ENCODE measurements around the gene KRTAP4-9. TPM values are rescaled to one million over a fixed set of nuclear protein-coding genes. Genes with fewer than 3 reads are reported as not detected.

The KRTAP4-9 gene
- total and polyA plus RNA-seq, 12 donors, result not detected

GRCh38 chr17:41153856-41154255 lies 48.7 kb downstream of the KRTAP4-9 start:
- WGBS, 2 donors, result 2 to 3% methylated on average over 2 of the region's 2 CpGs
- Histone ChIP-seq H3K27me3 (peaks cover 0 to 40% (median 21%) of the 10 kb centered on the region in 7 donors), H3K27ac (no peak overlapping the region), H3K9me3 (no peaks in the 10 kb centered on the region), H3K4me1 (no peaks in the 10 kb centered on the region), H3K4me3 (no peak overlapping the region), H3K36me3 (no peaks in the 10 kb centered on the region)
- no peak for ATAC-seq
- intact Hi-C loops (cut with DNase I), result no loop called here
- TF ChIP-seq CTCF (IDR thresholded peaks at IDR 0.05), result no peak
- DNase-seq, result no peak

Other genes with a start within 250 kb of the KRTAP4-9 start
Only the 30 nearest of the 39 such genes appear.
- not detected for gene KRT39, start 138.4 kb upstream of the KRTAP4-9 start, total RNA-seq
- not detected for gene KRT39, start 138.4 kb upstream of the KRTAP4-9 start, polyA plus RNA-seq
- gene KRT40, start 121.1 kb upstream of the KRTAP4-9 start, total RNA-seq, result not detected
- not detected for gene KRT40, start 121.1 kb upstream of the KRTAP4-9 start, polyA plus RNA-seq
- not detected for gene KRTAP3-3, start 111.2 kb upstream of the KRTAP4-9 start, total RNA-seq
- not detected for gene KRTAP3-3, start 111.2 kb upstream of the KRTAP4-9 start, polyA plus RNA-seq
- not detected for gene KRTAP3-2, start 105.5 kb upstream of the KRTAP4-9 start, total RNA-seq
- gene KRTAP3-2, start 105.5 kb upstream of the KRTAP4-9 start, polyA plus RNA-seq, result not detected
- gene KRTAP3-1, start 96.3 kb upstream of the KRTAP4-9 start, total RNA-seq, result not detected
- not detected for gene KRTAP3-1, start 96.3 kb upstream of the KRTAP4-9 start, polyA plus RNA-seq
- gene KRTAP1-5, start 78.2 kb upstream of the KRTAP4-9 start, total RNA-seq, result not detected
- not detected for gene KRTAP1-5, start 78.2 kb upstream of the KRTAP4-9 start, polyA plus RNA-seq
- gene KRTAP1-4, start 75.2 kb upstream of the KRTAP4-9 start, total RNA-seq, result not detected
- not detected for gene KRTAP1-4, start 75.2 kb upstream of the KRTAP4-9 start, polyA plus RNA-seq
- not detected for gene KRTAP1-3, start 70.5 kb upstream of the KRTAP4-9 start, total RNA-seq
- not detected for gene KRTAP1-3, start 70.5 kb upstream of the KRTAP4-9 start, polyA plus RNA-seq
- not detected for gene KRTAP1-1, start 63.9 kb upstream of the KRTAP4-9 start, total RNA-seq
- gene KRTAP1-1, start 63.9 kb upstream of the KRTAP4-9 start, polyA plus RNA-seq, result not detected
- gene KRTAP2-1, start 58.1 kb upstream of the KRTAP4-9 start, total RNA-seq, result not detected
- not detected for gene KRTAP2-1, start 58.1 kb upstream of the KRTAP4-9 start, polyA plus RNA-seq
- gene KRTAP2-2, start 50.2 kb upstream of the KRTAP4-9 start, total RNA-seq, result not detected
- gene KRTAP2-2, start 50.2 kb upstream of the KRTAP4-9 start, polyA plus RNA-seq, result not detected
- not detected for gene KRTAP2-3, start 45.3 kb upstream of the KRTAP4-9 start, total RNA-seq
- not detected for gene KRTAP2-3, start 45.3 kb upstream of the KRTAP4-9 start, polyA plus RNA-seq
- gene KRTAP2-4, start 39.5 kb upstream of the KRTAP4-9 start, total RNA-seq, result not detected
- not detected for gene KRTAP2-4, start 39.5 kb upstream of the KRTAP4-9 start, polyA plus RNA-seq
- gene KRTAP4-7, start 21.2 kb upstream of the KRTAP4-9 start, total RNA-seq, result not detected
- not detected for gene KRTAP4-7, start 21.2 kb upstream of the KRTAP4-9 start, polyA plus RNA-seq
- gene KRTAP4-8, start 7.2 kb upstream of the KRTAP4-9 start, total RNA-seq, result not detected
- gene KRTAP4-8, start 7.2 kb upstream of the KRTAP4-9 start, polyA plus RNA-seq, result not detected
- gene KRTAP4-16, start 3.2 kb upstream of the KRTAP4-9 start, total RNA-seq, result not detected
- not detected for gene KRTAP4-16, start 3.2 kb upstream of the KRTAP4-9 start, polyA plus RNA-seq
- not detected for gene KRTAP4-11, start 13.0 kb downstream of the KRTAP4-9 start, total RNA-seq
- not detected for gene KRTAP4-11, start 13.0 kb downstream of the KRTAP4-9 start, polyA plus RNA-seq
- gene KRTAP4-12, start 18.8 kb downstream of the KRTAP4-9 start, total RNA-seq, result not detected
- not detected for gene KRTAP4-12, start 18.8 kb downstream of the KRTAP4-9 start, polyA plus RNA-seq
- gene KRTAP4-6, start 35.2 kb downstream of the KRTAP4-9 start, total RNA-seq, result not detected
- not detected for gene KRTAP4-6, start 35.2 kb downstream of the KRTAP4-9 start, polyA plus RNA-seq
- not detected for gene KRTAP4-5, start 44.4 kb downstream of the KRTAP4-9 start, total RNA-seq
- gene KRTAP4-5, start 44.4 kb downstream of the KRTAP4-9 start, polyA plus RNA-seq, result not detected
- not detected for gene KRTAP4-4, start 55.4 kb downstream of the KRTAP4-9 start, total RNA-seq
- gene KRTAP4-4, start 55.4 kb downstream of the KRTAP4-9 start, polyA plus RNA-seq, result not detected
- gene KRTAP4-3, start 62.8 kb downstream of the KRTAP4-9 start, total RNA-seq, result not detected
- gene KRTAP4-3, start 62.8 kb downstream of the KRTAP4-9 start, polyA plus RNA-seq, result not detected
- gene KRTAP4-2, start 72.8 kb downstream of the KRTAP4-9 start, total RNA-seq, result not detected
- not detected for gene KRTAP4-2, start 72.8 kb downstream of the KRTAP4-9 start, polyA plus RNA-seq
- gene KRTAP4-1, start 79.5 kb downstream of the KRTAP4-9 start, total RNA-seq, result not detected
- not detected for gene KRTAP4-1, start 79.5 kb downstream of the KRTAP4-9 start, polyA plus RNA-seq
- not detected for gene KRTAP9-1, start 84.5 kb downstream of the KRTAP4-9 start, total RNA-seq
- gene KRTAP9-1, start 84.5 kb downstream of the KRTAP4-9 start, polyA plus RNA-seq, result not detected
- gene KRTAP9-2, start 121.3 kb downstream of the KRTAP4-9 start, total RNA-seq, result not detected
- not detected for gene KRTAP9-2, start 121.3 kb downstream of the KRTAP4-9 start, polyA plus RNA-seq
- not detected for gene KRTAP9-3, start 127.1 kb downstream of the KRTAP4-9 start, total RNA-seq
- not detected for gene KRTAP9-3, start 127.1 kb downstream of the KRTAP4-9 start, polyA plus RNA-seq
- not detected for gene KRTAP9-8, start 132.6 kb downstream of the KRTAP4-9 start, total RNA-seq
- gene KRTAP9-8, start 132.6 kb downstream of the KRTAP4-9 start, polyA plus RNA-seq, result not detected
- not detected for gene KRTAP9-4, start 144.3 kb downstream of the KRTAP4-9 start, total RNA-seq
- not detected for gene KRTAP9-4, start 144.3 kb downstream of the KRTAP4-9 start, polyA plus RNA-seq
- gene KRTAP9-9, start 150.0 kb downstream of the KRTAP4-9 start, total RNA-seq, result not detected
- gene KRTAP9-9, start 150.0 kb downstream of the KRTAP4-9 start, polyA plus RNA-seq, result not detected